GM19035 (cell line): ENCODE measurements around the gene C16orf74.

ENCODE experiments used
- ATAC-seq: cut with Tn5 transposase; IDR thresholded peaks from one replicate; pipeline ENCODE4 v1.9.1; 2021; ENCODE audit not compliant: unreplicated experiment

Gene C16orf74

GRCh38 chr16:85719605-85720301, 31.1 kb downstream of the C16orf74 start:
- no peak for ATAC-seq

- ATAC-seq: no peak
Observed at GRCh38 chr16:85718682-85719081, 32.2 kb downstream of the C16orf74 start.

- no peak for ATAC-seq
Observed at GRCh38 chr16:85718153-85718477, 32.8 kb downstream of the C16orf74 start.

GRCh38 chr16:85717393-85718152, 33.3 kb downstream of the C16orf74 start:
- no peak for ATAC-seq

- ATAC-seq: no peak
Observed at GRCh38 chr16:85716680-85717038, 34.2 kb downstream of the C16orf74 start.

GRCh38 chr16:85716022-85716679, 34.7 kb downstream of the C16orf74 start:
- no peak for ATAC-seq

- ATAC-seq: no peak
Observed at GRCh38 chr16:85715169-85716021, 35.5 kb downstream of the C16orf74 start.

- no peak for ATAC-seq
Observed at GRCh38 chr16:85712801-85713200, 38.1 kb downstream of the C16orf74 start.

- ATAC-seq: no peak
Observed at GRCh38 chr16:85711982-85712587, 38.8 kb downstream of the C16orf74 start.

- no peak for ATAC-seq
Observed at GRCh38 chr16:85710732-85711131, 40.2 kb downstream of the C16orf74 start.

- no peak for ATAC-seq
Observed at GRCh38 chr16:85709766-85710585, 40.9 kb downstream of the C16orf74 start.

GRCh38 chr16:85708338-85708737, 42.6 kb downstream of the C16orf74 start:
- no peak for ATAC-seq

- ATAC-seq: no peak
Observed at GRCh38 chr16:85707528-85708095, 43.3 kb downstream of the C16orf74 start.

- ATAC-seq: no peak
Observed at GRCh38 chr16:85706449-85707034, 44.4 kb downstream of the C16orf74 start.

GRCh38 chr16:85704900-85705846, 45.7 kb downstream of the C16orf74 start:
- ATAC-seq: no peak

- ATAC-seq: no peak
Observed at GRCh38 chr16:85704011-85704410, 46.9 kb downstream of the C16orf74 start.

GRCh38 chr16:85699628-85700027, 51.3 kb downstream of the C16orf74 start:
- ATAC-seq: no peak

GRCh38 chr16:85698935-85699558, 51.8 kb downstream of the C16orf74 start:
- ATAC-seq: no peak
